T-cell (primary cell): ENCODE measurements around the gene TGFBR3. TPM values are rescaled to one million over a fixed set of nuclear protein-coding genes. Genes with fewer than 3 reads are reported as not detected.
"Not testable (repeated sequence)": the region's sequence is repeated elsewhere in the genome, so short reads cannot be mapped to it uniquely, and the experiment has no call there.

ENCODE experiments used
- ATAC-seq, 4 experiments: fragments of 200-7000 bp in 3 of 4; fragments of 150-1000 bp in 1 of 4; cut with Tn5 transposase; replicated peaks in 1 of 4; 1 replicate in 3 of 4; 2 replicates in 1 of 4; pipeline ENCODE4 v1.10.0; 2021; ENCODE audit warnings: moderate library complexity in 3 of 4, mild to moderate bottlenecking in 2 of 4, moderate number of reproducible peaks in 1 of 4
- CTCF ChIA-PET, 2 donors: fragments of 300-600 bp; sonication (Branson Sonifier 250); formaldehyde crosslinking; loops; one replicate each; lab custom pipeline; 2022; ENCODE audit warnings: antibody characterized with exemption in 2 of 2; lab: Charles Lee
- POLR2A ChIA-PET, 2 donors: fragments of 300-600 bp; sonication (Branson Sonifier 250); formaldehyde crosslinking; loops; one replicate each; lab custom pipeline; 2022; ENCODE audit warnings: antibody characterized with exemption in 2 of 2; lab: Charles Lee
- DNase-seq, 35 experiments: peaks; one replicate each; pipeline versions ENCODE4 v3.0.0 to v3.0.0-alpha.2; 2013 to 2023
- H3K27ac ChIP-seq: one replicate; pipeline ENCODE4 v1.5.1; 2013; ENCODE audit warnings: low read length
- H3K27me3 ChIP-seq, 2 experiments: replicated peaks in 1 of 2; 1 replicate in 1 of 2; 2 replicates in 1 of 2; pipeline versions ENCODE4 v1.6.1 to v1.7.0; 2013; ENCODE audit warnings: low read length in 1 of 2, mixed read lengths in 1 of 2; ENCODE audit not compliant: control insufficient read depth in 2 of 2, insufficient read depth in 2 of 2; ENCODE audit errors: extremely low read depth in 1 of 2
- H3K36me3 ChIP-seq, 2 donors: 1 replicate in 1 of 2; 2 replicates in 1 of 2; pipeline versions ENCODE4 v1.6.1 to v1.7.0; 2013; ENCODE audit warnings: low read length in 1 of 2; ENCODE audit not compliant: control insufficient read depth in 2 of 2, insufficient read depth in 1 of 2; ENCODE audit errors: extremely low read depth in 1 of 2
- H3K4me1 ChIP-seq, 2 experiments: 1 replicate in 1 of 2; 2 replicates in 1 of 2; pipeline versions ENCODE4 v1.6.1 to v1.7.0; 2013; ENCODE audit warnings: low read length in 2 of 2, mixed read lengths in 1 of 2; ENCODE audit not compliant: insufficient read depth in 2 of 2, control insufficient read depth in 1 of 2; ENCODE audit errors: extremely low read depth in 1 of 2
- H3K4me3 ChIP-seq, 2 donors: 1 replicate in 1 of 2; 2 replicates in 1 of 2; pipeline versions ENCODE4 v1.5.1 to v1.7.0; 2013; ENCODE audit warnings: mild to moderate bottlenecking in 2 of 2, low read length in 1 of 2, moderate library complexity in 1 of 2; ENCODE audit not compliant: control insufficient read depth in 1 of 2; ENCODE audit errors: extremely low read depth in 1 of 2
- H3K9me3 ChIP-seq: 2 replicates; pipeline ENCODE4 v1.7.0; 2013
- H3K27ac Mint-ChIP-seq, 2 donors: one replicate each; pipeline ENCODE4 v1.8.0; 2020 to 2021; ENCODE audit warnings: mild to moderate bottlenecking in 2 of 2, mixed read lengths in 2 of 2
- H3K27me3 Mint-ChIP-seq, 2 donors: one replicate each; pipeline ENCODE4 v1.8.0; 2021 to 2022; ENCODE audit warnings: mixed read lengths in 2 of 2
- H3K36me3 Mint-ChIP-seq: one replicate; pipeline ENCODE4 v1.8.0; 2021; ENCODE audit warnings: mixed read lengths
- H3K4me1 Mint-ChIP-seq, 3 donors: one replicate each; pipeline ENCODE4 v1.8.0; 2020 to 2022; ENCODE audit warnings: mixed read lengths in 3 of 3, mild to moderate bottlenecking in 1 of 3
- H3K4me3 Mint-ChIP-seq, 3 donors: one replicate each; pipeline ENCODE4 v1.8.0; 2020 to 2022; ENCODE audit warnings: mild to moderate bottlenecking in 3 of 3, mixed read lengths in 3 of 3, moderate library complexity in 3 of 3
- H3K9me3 Mint-ChIP-seq, 3 donors: one replicate each; pipeline ENCODE4 v1.8.0; 2020 to 2022; ENCODE audit warnings: mixed read lengths in 3 of 3
- WGBS: methylation state at CpG from one replicate; pipeline ENCODE4 v1.1.5; 2013; ENCODE audit warnings: missing lambda C conversion rate; ENCODE audit not compliant: insufficient coverage; 5-methylcytosine and 5-hydroxymethylcytosine counted together
- total RNA-seq, 35 experiments: library from RNA in 6 of 35; stranded (reverse) in 6 of 35; fragments of 120-200 nt in 1 of 35; gene quantifications; one replicate each; pipeline versions ENCODE4 v1.2.1 to v1.2.4 and lab custom pipeline; 2013 to 2026

The TGFBR3 gene
- total RNA-seq, 5 donors from 2014 or later (not counting 1 experiment from before 2014, with no cell fraction given), result 17.5 to 65.4 (median 36.4) TPM

DNA sequence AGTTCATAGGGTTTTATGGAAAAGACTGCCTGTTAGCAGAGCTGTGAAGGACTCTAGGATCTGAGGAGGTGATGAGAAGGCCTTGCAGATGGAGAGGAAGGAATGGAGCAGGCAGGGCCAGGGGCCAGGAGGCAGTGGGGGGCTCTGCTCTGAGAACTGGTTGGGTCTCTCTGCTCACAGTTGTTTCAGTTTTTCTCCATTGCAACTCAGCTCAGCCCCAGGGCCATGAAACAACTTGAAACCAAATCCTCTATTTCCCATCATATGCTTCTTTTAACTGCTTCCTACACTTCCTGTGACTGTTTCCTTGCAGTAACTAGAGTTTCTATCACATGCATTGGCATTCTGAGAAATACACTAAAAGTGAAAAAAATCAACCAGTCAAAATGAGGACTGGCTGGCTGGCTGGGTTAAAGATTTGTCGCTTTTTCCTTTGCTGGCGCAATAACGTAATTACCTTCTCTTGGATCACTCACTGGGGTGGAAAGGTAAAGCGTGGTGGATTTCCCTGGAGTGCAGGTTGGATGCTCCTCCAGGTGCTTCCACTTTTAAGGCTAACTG, 213.3 kb downstream of the TGFBR3 start:
- Mint-ChIP-seq H3K27me3 (no peaks in the 10 kb centered on the region), H3K27ac (no peak overlapping the region), H3K36me3 (no peaks in the 10 kb centered on the region), H3K4me1 (peaks cover 4 to 23% (median 6%) of the 10 kb centered on the region in 3 donors), H3K9me3 (no peaks in the 10 kb centered on the region), H3K4me3 (no peak overlapping the region)
- no peaks in the 10 kb centered on the region for H3K9me3 ChIP-seq
- no CpG with 5 or more reads among the region's 4 CpGs for WGBS
- peaks cover 0 to 3% of the 10 kb centered on the region in 2 experiments for H3K27me3 ChIP-seq
- H3K4me3 ChIP-seq, result no peak overlapping the region
- CTCF ChIA-PET, result interaction anchor here (0.7 to 1.3 kb wide), 2 partner anchors 24 to 256 kb away, joined by 3 to 5 read pairs; no protein-coding TSS in a partner anchor
- H3K36me3 ChIP-seq, result no peaks in the 10 kb centered on the region
- H3K4me1 ChIP-seq, result no peaks in the 10 kb centered on the region
- DNase-seq (no peak), ATAC-seq (no peak)
- POLR2A ChIA-PET, result interaction anchor here (0.6 kb wide), 3 partner anchors 28 to 813 kb away, joined by 3 to 4 read pairs (median 3); no protein-coding TSS in a partner anchor
- no peak overlapping the region for H3K27ac ChIP-seq

DNA sequence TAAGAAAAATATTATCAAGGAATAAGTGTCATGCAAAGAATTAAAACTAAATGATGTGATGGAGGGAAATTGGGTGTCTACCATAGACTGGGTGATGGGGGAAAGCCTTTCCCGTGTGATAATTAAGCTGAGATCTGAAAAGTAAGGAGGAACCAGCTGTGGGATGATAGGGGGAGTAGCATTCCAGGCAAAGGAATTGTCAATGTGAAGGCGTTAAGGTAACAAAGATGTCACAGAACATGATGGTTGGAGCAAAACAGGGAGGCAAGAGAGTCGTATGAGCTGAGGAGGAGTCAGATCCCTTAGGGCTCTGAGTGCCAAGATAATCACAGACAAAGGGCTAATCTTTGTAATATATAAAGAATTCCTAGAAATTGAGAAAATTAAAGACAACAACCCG, 215.2 kb downstream of the TGFBR3 start:
- H3K4me3 Mint-ChIP-seq, result no peak overlapping the region
- Histone ChIP-seq H3K4me3 (no peak overlapping the region), H3K27me3 (peaks cover 0 to 3% of the 10 kb centered on the region in 2 experiments), H3K9me3 (no peaks in the 10 kb centered on the region), H3K4me1 (no peaks in the 10 kb centered on the region), H3K27ac (no peak overlapping the region), H3K36me3 (no peaks in the 10 kb centered on the region)
- DNase-seq (no peak), ATAC-seq (no peak)
- no peaks in the 10 kb centered on the region for H3K9me3 Mint-ChIP-seq
- H3K27ac Mint-ChIP-seq, result no peak overlapping the region
- ChIA-PET CTCF (interaction anchor here in 1 of 2 donors (0.6 kb wide), 1 partner anchor 141 kb away, joined by 3 read pairs; no protein-coding TSS in a partner anchor), POLR2A (no interaction called here)
- 100% methylated on average over 1 of the region's 4 CpGs for WGBS
- H3K27me3 Mint-ChIP-seq, result no peaks in the 10 kb centered on the region
- H3K4me1 Mint-ChIP-seq, result peaks cover 4 to 23% (median 6%) of the 10 kb centered on the region in 3 donors
- H3K36me3 Mint-ChIP-seq, result no peaks in the 10 kb centered on the region

DNA sequence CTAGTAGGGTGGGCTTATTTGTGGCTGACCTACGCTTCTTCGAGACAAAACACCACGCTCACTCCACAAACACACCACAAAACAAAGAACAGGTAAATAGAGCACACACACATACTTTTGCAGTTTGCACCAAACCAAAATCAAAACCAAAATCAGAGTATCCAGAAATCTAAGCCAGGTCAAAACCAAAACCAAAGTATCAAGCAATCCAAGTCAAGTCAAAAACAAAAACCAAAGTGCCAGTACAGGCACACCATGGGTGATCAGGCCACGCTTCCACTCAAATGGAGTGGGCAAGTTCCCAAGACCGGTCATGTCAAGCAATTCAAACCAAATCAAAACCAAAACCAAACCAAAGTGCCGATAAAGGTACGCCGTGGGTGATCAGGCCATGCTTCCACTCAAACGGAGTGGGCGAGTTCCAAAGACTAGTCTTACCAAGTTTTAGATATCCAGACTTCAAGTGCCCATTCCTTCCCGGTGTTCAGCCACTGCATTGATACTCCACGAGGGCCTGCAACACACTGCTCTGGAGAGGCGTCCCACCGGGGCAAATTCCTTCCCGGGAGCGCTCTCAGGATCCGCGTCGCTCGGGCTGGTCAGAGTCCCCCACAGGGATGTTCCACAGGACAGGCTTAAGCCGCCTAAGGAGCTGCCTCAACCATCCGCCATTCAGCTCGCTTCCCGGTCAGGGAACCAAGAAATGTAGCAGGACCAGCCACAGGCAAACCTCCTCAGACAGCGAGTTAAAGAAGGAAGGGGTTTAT, 216.2 kb downstream of the TGFBR3 start:
- Mint-ChIP-seq H3K27me3 (no peaks in the 10 kb centered on the region), H3K4me3 (no peak overlapping the region), H3K36me3 (no peaks in the 10 kb centered on the region), H3K9me3 (no peaks in the 10 kb centered on the region), H3K4me1 (peaks cover 4 to 23% (median 6%) of the 10 kb centered on the region in 3 donors), H3K27ac (no peak overlapping the region)
- WGBS, result 92% methylated on average over 22 of the region's 25 CpGs
- Histone ChIP-seq H3K4me1 (no peaks in the 10 kb centered on the region), H3K9me3 (no peaks in the 10 kb centered on the region), H3K4me3 (no peak overlapping the region), H3K27me3 (peaks cover 0 to 3% of the 10 kb centered on the region in 2 experiments), H3K27ac (no peak overlapping the region), H3K36me3 (no peaks in the 10 kb centered on the region)
- CTCF ChIA-PET, result no interaction called here
- POLR2A ChIA-PET, result no interaction called here
- DNase-seq (no peak), ATAC-seq (no peak)

DNA sequence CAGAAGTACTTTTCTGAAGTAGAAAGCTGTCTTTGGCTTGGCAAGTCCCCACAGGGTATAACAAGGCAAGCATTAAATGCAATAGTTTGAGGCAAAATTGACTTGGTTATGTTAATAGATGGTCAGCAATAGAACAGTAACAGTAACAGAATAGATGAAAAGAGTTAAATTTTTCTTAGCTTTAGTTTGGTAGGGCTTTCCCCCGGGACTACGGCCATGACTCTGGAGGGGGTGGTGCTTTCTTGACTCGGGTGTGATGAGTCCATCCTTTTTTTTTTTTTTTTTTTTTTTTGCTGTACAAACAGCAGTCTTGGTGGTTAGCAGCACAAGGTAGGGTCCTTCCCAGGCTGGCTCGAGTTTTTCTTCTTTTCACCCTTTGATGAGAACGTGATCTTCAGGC, 219.3 kb downstream of the TGFBR3 start:
- H3K36me3 Mint-ChIP-seq, H3K4me3 Mint-ChIP-seq, H3K4me1 ChIP-seq, POLR2A ChIA-PET, H3K9me3 Mint-ChIP-seq, ATAC-seq, H3K27me3 ChIP-seq, H3K4me3 ChIP-seq, H3K27ac Mint-ChIP-seq, H3K9me3 ChIP-seq, H3K27ac ChIP-seq, H3K36me3 ChIP-seq, H3K27me3 Mint-ChIP-seq, DNase-seq, CTCF ChIA-PET, H3K4me1 Mint-ChIP-seq: not testable (repeated sequence)
- no CpG with 5 or more reads among the region's 5 CpGs for WGBS

DNA sequence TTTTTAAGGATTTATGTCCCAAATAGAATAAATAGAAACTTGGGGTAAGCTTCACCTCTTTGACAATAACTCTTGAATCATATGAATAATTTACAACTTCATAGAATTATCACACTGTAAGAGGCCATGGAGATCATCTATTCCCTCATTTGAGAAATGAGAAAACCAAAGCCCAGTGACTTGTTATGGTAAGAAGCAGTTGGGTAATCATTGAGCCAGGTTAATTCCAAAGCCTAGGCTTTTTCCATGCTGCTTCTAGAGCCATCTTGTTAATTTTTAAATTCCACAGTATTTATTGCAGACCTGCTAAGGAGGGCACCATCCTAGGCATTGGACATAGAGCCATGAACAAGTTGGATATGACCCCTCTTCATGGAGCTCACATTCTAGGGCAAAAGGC, 224.8 kb downstream of the TGFBR3 start:
- H3K27ac ChIP-seq, result no peak overlapping the region
- H3K4me3 Mint-ChIP-seq, result no peak overlapping the region
- no peak for DNase-seq
- H3K36me3 Mint-ChIP-seq, result peaks cover 6% of the 10 kb centered on the region
- H3K27ac Mint-ChIP-seq, result no peak overlapping the region
- H3K27me3 Mint-ChIP-seq, result no peaks in the 10 kb centered on the region
- no peaks in the 10 kb centered on the region for H3K27me3 ChIP-seq
- no peaks in the 10 kb centered on the region for H3K9me3 ChIP-seq
- no peaks in the 10 kb centered on the region for H3K36me3 ChIP-seq
- peaks cover 0 to 26% (median 13%) of the 10 kb centered on the region in 3 donors for H3K9me3 Mint-ChIP-seq
- ChIA-PET CTCF (no interaction called here), POLR2A (no interaction called here)
- no peaks in the 10 kb centered on the region for H3K4me1 Mint-ChIP-seq
- no peak for ATAC-seq
- no peak overlapping the region for H3K4me3 ChIP-seq
- no peaks in the 10 kb centered on the region for H3K4me1 ChIP-seq

DNA sequence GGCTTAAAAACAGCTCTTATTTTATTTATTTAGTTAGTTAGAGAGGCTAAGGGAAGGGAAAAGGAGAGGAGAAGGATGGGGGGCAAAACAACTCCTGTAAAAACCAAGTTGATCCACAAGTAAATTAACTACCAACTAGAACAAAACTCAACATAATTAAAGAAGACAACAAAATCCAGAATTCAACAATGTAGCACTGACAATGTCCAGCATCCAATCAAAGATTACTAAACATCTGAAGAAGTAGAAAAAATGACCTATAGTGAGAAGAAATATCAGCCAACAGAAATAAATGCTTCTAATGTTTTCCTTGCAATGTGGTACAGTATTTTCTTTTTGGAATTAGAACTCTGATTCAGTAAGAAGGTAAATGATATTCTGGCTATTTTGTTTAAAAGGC, 225.2 kb downstream of the TGFBR3 start:
- Mint-ChIP-seq H3K27ac (no peak overlapping the region), H3K9me3 (peaks cover 0 to 26% (median 13%) of the 10 kb centered on the region in 3 donors), H3K27me3 (no peaks in the 10 kb centered on the region), H3K4me1 (no peaks in the 10 kb centered on the region), H3K4me3 (no peak overlapping the region), H3K36me3 (peaks cover 6% of the 10 kb centered on the region)
- no peak overlapping the region for H3K4me3 ChIP-seq
- CTCF ChIA-PET, result no interaction called here
- H3K27me3 ChIP-seq, result no peaks in the 10 kb centered on the region
- no peaks in the 10 kb centered on the region for H3K4me1 ChIP-seq
- H3K9me3 ChIP-seq, result no peaks in the 10 kb centered on the region
- POLR2A ChIA-PET, result interaction anchor here in 1 of 2 donors (0.6 kb wide), 1 partner anchor 1022 kb away, joined by 3 read pairs; no protein-coding TSS in a partner anchor
- no peak overlapping the region for H3K27ac ChIP-seq
- H3K36me3 ChIP-seq, result no peaks in the 10 kb centered on the region
- DNase-seq (no peak), ATAC-seq (no peak)
